IPS-NIHi7 (cell line): ENCODE measurements around the gene DPP10.

Experiments used
- DNase-seq: peaks from one replicate; pipeline ENCODE4 v3.0.0; 2012; ENCODE audit warnings: mixed read lengths; ENCODE audit errors: extremely low spot score

The DPP10 gene

DNA sequence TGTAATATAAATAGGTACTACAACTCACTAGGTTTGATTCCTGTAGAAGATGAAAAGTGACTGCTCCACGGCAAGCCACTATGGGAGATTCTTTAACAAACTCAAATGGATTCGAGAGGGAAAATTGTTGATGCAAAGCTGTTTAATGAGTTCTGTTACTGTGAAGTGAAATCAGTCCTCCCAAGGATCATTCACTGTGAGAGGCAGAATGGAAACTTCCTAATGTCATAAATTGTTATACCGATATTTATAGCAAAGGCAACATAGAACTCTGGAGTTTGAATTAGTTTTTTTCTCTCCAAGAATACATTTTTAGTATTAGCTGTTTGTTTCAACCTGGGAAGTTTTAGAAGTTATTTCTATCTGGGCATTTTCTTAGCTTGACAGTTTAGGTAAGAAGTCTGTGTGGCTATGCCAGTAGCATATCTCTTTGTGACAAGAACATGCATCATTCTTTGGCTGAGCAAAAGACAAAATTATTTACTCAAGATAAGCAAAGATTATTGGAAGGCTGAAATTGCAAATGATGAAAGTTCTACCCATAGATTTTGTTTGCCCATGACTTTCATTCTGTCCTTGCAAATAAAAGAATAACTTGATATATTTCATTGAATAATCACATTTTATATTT lies 979.7 kb downstream of the DPP10 start:
- no peak for DNase-seq

DNA sequence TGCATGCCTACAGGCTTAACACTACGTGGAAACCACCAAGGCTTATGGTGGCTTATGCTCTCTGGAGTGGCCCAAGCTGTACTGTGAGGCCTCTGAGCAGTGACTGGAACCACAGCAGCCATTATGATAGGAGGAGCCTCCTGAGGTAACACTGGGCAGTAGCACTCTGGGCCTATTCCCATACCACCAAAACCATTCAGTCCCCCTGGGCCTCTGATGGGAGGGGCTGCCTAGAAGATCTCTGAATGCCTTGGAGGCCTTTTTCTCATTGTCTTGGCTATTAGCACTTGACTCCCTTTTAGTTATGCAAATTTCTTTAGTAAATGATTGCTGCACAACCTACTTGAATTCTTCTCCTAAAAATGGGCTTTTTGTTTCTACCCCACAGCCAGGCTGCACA lies 985.0 kb downstream of the DPP10 start:
- no peak for DNase-seq

DNA sequence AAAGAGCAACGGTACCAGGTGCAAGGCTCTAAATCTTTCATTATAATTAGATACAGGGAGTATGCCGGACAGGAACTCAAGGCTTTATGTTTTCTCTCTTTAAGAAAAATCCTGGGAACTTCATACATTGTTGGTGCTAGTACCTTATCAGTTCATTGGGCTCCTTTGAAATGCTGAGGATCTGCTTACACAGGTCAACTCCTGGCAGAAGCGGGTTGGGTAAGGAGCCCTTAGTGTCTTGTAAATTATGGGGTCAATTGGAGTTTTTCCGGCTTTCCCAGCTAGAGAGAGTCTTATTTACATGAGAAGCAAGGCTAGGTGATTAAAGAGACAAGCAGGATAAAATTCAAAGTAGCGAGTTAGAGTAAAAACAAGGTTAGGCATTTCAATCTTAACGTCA lies 998.3 kb downstream of the DPP10 start:
- peak; percentile 15 for DNase-seq

DNA sequence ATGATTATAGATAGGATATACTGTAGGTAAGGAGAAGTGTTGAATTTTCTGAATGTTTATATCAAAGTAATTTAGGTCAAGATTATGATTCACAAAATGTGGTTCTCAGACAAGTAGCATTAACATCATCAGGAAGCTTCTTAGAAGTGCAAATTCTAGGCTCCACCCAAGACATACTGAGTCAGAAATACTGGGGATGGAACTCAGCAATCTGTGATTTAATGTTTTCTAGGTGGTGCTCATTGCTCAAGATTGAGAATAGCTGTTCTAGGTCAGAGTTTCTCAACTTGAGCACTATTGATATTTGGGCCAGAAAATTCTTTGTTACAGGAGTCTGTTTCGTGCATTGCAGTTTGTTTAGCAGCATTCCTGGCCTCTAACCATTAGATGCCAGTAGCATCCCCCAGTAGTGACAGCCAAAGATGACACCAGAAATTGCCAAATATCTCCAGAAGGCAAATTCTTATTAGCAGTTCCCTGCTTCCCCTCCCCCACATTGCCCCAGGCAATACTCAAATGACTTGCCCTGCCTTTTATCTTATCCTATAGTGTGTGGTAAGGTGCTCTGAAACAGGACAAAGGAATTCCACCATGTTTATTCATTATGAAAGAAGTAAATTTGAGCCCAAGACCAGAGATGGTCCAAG lies 1001.2 kb downstream of the DPP10 start:
- no peak for DNase-seq

DNA sequence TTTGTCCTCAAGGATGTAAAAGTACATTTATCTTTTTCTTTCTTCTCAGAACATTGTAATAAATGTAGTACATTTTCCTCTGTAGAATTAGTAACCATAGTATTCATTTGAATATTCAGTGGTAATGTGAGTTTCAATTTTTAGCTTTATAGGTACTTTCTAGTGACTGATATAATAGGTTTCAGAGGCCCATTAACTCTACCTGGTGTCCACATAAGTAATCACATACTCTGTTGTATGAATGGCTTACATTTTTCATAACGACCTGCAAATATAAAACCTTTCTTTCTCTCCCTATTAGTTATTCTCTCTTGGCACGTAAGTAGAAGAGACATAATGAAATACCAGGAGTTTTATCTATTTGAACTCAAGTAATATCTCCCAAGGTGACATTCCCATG lies 1017.6 kb downstream of the DPP10 start:
- no peak for DNase-seq

DNA sequence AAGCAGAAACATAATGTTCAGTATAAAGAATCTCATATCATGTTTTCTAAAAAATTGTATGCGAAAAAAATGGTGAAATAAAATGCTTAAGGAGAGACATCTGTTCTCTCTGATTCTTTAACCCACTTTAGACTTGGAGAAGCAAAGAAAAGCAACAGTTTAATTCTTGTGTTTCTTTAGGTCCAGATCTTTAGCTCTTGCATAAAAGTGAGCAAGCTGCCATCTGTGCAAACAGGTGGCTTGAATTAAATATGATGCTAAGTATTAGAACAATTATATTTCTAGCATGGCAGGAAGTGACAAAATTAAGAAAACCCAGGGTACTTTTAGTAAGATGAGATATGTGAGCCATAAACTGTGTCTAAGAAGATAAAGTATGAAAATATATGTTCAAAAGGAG lies 1038.3 kb downstream of the DPP10 start:
- DNase-seq: no peak

DNA sequence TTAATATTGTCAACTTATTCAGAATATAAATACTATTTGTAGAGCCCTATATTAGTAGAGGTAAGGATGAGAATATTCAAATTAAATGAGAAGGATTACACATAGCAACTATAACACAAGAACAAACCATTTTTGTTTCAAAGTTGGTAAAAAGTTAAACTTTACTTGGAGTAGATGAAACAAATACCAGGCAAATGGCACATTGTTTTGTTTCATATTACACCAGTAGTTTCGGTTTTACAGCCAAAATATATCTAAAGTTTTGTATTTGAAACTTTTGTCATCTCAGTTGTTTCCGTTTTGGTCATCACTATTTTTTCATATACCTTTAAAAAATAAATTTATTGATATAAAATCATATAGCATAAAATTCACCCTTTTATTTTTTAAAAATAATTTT lies 1039.4 kb downstream of the DPP10 start:
- no peak for DNase-seq

DNA sequence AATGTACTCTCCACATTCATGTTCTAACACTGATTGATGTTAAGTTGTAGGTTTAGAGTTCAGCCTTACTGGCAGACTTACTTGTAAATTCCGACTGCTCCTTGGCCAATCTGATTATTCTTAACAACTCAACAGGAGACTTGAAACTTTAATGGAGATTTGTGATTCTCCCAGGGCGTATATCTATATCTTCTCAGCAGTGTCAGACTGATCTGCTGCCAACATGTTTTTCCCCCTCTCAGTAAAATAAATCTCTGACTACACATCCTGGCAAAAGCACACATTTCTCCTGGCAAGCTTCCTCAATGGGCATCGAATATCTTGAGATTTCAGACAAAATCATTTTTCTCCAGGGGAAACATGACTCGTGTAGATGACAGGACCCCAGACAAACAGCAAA lies 1041.2 kb downstream of the DPP10 start:
- DNase-seq: no peak

DNA sequence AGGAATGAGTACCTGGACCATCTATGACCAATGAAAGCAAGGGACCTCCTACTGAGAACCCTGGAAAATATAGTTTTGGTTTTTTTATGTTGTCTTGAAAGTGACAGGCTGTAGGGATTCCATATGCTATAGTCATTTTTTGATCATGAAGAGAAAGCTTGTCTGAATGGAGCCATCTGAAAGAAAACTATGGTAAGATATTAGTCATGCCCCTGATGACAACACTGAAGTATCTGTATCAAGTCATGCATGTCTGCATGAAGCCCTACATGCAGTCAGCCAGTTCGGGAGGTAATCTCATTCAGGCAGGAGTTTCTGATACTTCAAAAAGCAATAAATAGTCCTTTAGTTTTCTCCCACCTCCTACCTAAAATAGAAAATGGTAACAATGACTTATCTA lies 1042.0 kb downstream of the DPP10 start:
- DNase-seq: no peak

DNA sequence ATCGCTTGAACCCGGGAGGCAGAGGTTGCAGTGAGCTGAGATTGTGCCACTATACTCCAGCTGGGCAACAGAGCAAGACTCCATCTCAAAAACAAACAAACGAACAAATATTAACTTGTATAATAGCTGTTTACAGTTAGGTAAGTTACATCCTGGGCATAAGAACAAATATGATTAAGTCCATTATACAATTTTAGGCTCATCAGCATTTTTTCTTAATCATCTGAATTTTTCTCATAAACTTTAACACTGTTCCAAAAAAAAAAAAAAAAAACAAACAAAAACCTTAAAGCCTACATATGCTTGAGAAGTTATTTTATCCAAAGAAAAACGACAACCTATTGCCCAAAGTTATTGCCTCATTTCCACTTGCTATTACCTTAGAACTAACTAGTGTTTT lies 1042.5 kb downstream of the DPP10 start:
- DNase-seq: no peak

DNA sequence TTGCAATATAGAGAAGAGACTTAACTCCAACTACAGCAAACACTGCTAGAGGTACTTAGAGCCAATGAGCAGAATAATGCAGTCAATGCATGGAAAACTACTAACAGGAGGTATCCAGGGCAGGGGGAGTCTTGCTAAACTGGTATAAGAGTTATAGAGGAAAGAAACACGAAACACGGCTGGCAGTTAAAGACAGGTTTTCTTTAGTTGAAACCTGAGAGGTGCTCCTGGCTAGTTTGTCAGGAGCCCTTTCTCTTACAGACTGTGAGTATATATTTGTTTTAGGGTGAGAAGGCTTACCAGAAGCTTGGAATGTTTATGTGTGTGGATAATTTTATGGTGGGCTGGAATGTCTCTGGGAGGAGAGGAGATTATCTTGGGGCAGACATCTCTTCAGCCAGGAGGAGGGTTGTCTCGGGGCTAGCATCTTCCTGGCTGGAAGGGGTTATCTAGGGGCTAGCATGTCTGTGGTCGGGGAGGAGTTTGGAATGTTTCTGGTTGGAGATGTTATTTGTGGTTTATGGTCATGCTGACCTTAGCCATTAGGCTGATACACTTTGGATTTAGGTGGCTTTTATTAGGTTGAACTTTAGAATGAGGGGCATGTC lies 1048.8 kb downstream of the DPP10 start:
- DNase-seq: no peak

DNA sequence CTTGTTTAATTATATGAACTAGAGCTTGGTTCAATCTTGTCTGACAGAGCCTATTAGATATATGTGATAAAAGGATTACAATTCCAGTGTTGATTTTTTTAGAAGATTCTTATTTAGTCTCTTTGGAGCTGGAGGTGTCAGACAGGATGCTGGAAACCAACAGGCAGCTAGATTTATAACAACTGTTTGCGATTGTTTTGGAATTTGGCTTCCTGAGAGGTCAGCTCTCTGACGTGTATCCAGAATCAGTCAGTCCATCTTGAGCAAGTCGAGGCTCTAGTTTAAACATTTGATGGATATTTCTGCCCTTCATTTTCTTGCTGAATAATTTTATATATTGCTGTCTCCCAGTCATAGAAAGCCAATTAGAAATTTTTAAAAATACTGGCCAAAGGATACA lies 1062.9 kb downstream of the DPP10 start:
- no peak for DNase-seq

DNA sequence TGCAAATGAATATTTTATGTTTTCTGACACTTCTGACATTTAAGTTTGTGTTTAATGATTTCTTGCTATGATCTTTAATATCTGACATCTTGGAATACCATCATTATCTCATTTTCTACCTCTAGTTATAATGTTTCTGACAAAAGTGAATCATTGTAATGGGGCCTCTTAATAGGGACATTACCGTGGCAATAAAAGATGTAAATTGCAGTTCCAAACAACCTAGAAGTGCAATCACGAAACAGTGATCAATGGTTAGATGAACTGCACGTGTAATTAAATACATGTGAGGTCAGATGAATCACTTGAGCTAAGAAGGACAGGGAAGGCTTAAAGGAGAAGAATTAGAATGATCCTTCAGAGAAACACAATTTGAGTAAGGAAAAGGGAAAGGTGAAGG lies 1078.3 kb downstream of the DPP10 start:
- DNase-seq: no peak

DNA sequence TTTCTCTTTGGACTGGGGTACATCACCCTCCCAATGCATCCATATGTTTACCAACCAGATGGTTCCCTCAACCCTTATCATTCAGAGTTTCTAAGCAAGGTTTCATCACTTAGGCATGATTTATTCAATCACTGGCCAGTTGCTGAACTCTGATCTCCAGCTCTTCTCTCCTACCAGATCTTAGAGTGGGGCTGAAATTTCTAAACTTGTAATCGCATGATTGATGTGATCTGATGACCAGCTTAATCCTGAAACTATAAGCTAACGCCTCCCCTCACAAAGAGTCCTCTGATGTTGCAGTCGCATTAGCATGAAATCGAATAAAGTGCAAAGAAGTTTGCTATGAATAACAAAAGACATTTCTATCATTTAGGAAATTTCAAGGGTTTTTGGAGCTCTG lies 1082.0 kb downstream of the DPP10 start:
- no peak for DNase-seq

DNA sequence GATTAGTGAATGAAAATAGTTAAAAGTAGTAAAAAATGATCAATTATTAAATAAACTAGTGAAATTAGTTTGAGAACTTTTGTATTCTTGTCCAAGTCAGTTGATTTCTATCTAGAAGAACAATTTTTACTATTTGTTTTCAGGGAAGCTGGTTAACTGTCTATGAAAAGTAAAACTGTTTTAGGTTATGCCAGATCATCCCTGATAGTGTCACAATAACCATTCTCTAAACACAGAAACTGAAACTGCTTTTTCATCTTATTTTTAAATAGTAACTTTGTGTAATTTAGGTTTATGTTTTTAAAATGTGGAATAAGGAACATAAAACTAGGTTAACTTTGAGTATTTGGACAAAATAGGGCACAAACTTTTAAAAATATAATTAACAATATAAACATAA lies 1087.2 kb downstream of the DPP10 start:
- DNase-seq: no peak

DNA sequence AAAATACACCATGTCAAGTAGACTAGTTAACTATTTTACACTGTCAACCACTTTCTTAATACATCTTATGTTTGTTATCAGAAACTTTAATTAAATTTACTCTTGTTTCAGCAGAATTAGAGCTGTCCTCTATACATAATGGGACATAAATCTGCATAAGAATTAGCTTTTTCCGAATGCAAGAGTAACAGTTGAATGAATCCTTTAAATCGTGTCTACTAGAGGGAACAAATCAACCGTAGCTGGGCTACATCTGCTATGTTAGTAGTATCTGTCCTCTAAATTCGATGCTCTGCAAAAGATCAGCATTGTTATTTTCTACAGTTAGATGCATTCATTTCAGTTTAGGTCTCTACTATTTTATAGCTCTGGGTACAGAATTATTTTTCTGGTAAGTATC lies 1090.6 kb downstream of the DPP10 start:
- DNase-seq: no peak

DNA sequence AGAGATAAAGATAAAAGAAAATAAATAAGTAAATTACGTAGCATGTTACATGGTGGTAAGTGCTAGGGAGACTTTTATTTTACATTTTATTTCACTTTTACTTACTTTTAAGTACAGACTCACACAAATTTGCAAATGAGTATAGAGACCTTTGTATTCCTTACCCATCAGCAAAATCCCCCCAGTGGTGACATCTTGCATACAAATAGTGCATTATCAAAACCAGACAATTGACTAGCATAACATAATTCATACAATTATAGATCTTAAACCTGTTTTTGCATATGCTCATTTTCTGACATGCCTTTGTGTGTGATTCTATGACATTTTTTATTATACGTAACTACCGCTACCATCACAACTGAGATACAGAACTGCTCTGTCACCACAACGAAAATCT lies 1099.4 kb downstream of the DPP10 start:
- DNase-seq: no peak

DNA sequence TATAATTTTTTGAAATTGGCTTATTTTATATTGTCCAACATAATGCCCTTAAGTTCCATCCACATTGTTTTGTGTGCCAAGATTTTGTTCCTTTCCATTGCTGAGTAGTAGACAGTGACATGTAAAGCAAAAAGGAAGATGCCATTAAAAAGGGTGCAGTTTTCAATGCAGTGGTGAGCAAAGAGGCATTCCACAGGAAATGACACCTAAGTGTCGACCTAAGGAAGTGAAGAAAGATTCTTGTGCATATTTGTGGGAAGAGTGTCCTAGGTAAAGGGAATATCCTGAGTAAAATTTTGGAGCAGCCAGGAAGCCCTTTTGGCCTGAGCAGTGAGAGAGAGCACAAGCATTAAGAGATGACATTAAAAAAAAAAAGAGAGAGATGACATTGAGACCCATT lies 1099.9 kb downstream of the DPP10 start:
- DNase-seq: no peak

DNA sequence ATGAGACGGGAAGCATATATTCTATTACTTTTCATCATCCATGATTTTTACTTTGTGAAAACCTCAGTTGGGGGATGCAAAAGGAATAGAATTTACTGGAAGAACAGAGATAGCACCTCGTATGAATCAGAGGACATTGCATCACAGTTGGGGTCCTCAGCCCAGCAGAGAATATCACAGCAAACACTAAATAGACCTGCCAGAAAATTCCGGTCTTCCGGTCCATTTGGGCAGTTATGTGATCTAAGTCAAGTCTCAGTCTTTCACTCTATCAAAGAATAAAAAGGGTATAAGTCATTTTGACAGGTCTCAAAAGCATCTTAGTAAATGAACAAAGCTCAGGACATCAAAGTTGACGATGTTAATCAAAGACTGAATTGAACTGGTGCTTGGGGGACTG lies 1100.6 kb downstream of the DPP10 start:
- no peak for DNase-seq

DNA sequence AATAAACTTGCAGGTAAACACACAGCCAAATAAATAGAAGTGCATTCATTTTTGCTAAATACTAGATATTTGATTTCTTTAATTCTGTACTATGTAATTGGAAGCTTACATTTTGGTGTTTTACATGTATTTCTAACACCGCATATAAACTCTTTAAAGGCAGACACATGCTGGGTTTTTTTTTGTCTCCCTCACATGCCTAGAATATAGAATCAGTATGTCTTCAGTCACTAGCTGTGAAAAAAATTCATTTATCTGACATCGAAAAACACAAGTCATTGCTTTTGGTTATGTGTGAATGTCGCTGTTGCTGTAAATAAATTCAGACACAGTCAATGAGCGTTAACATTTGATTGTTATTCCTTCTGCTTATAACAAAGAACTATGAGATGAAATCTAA lies 1101.0 kb downstream of the DPP10 start:
- DNase-seq: no peak

DNA sequence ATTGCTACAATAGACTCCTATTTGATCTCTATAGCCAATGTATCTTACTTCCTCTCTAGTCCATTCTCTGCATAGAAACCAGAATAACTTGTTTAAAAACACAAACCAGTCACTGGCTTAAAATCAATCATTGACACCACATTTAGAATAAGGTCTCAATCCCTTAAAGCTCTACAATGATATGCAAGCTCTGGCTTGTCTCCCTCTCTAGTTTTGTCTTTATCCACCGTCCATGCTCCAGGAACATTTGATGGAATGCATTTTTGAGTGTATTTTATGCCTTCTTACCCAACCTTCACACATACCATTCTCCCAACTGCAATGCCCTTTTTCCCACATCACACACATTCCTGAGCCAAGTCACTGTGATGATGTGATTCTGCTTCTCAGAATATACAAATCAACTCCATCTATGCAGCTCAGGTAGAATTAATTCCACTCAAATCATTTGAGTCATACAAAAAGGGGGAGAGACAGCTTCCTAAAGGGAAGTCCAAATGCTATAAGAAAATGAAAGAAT lies 1107.2 kb downstream of the DPP10 start:
- DNase-seq: no peak

DNA sequence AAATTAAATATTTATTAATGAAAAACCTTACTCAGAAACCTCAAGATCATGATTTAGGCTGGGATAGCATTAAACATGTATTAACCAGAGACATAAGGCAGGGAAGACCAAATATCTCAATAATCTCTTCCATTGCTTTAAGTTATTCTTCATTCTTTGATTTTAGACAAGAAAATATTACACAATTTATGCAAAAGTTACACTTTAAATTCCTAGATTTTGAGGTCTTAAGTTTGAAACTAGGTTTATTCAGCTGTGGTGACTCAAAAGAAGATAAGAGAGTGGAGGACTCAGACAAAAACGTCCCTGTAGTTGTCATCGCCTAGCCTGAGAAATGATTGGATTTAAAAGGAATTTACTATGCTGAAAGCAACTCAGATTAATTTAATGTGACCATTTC lies 1110.3 kb downstream of the DPP10 start:
- no peak for DNase-seq

DNA sequence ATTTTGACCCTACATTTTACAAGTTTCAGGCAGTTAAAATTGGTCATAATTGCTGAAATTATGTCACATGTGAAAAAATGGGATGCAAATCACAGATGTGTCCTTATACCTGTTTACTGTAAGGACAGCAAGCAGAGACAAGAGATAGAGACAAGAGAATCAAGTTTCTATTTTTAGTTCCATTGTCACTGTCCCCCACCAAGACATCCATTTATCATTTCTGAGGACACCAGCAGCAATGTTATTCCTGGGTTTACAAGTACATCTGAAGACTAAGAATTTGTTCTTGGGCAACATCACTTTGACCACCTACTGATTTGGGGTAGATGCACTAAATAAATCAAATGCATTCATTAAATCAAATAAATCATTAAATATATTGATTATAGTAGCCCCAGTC lies 1111.7 kb downstream of the DPP10 start:
- no peak for DNase-seq
